Breast epithelium (tissue), 3 donors: ENCODE measurements around the gene TMEM231.

ENCODE experiments used
- POLR2A ChIP-seq: fragments of 450-650 bp; IDR thresholded peaks from one replicate; pipeline ENCODE4 v1.6.1; 2016; ENCODE audit warnings: antibody characterized with exemption, mild to moderate bottlenecking, moderate library complexity
- POLR2AphosphoS5 ChIP-seq, 3 donors: sonication (generic); formaldehyde crosslinking; IDR thresholded peaks; one replicate each; pipeline ENCODE4 v1.6.1; 2017; ENCODE audit warnings: antibody characterized with exemption in 3 of 3
- TF ChIP-seq, protein P1 (sequence below), 3 donors: fragments of 450-650 bp; IDR thresholded peaks; one replicate each; pipeline ENCODE4 v1.5.1; 2016 to 2017; ENCODE audit warnings: antibody characterized with exemption in 3 of 3, mild to moderate bottlenecking in 3 of 3, moderate library complexity in 3 of 3

DNA sequence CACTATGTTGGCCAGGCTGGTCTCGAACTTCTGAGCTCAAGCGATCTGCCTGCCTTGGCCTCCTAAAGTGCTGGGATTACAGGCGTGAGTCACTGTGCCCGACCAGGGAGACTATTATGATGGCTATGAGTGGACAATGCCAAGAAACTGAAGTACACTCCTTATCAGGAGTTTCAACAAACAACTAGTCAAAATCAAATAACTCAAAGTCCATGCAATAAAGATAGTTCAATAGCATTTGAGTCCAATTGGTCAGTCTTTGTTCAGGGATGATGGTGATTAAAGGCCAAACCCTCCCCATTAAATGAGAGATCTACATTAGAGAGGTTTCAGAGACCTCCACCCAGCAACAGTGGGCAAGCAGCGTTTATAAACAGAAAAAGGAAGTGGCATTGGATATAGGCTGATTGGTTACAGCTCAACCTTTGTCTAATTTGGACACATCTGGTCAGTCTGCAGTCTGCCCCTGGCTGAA is 28.2 kb downstream of the TMEM231 start:
- TF ChIP-seq, protein P1, sequence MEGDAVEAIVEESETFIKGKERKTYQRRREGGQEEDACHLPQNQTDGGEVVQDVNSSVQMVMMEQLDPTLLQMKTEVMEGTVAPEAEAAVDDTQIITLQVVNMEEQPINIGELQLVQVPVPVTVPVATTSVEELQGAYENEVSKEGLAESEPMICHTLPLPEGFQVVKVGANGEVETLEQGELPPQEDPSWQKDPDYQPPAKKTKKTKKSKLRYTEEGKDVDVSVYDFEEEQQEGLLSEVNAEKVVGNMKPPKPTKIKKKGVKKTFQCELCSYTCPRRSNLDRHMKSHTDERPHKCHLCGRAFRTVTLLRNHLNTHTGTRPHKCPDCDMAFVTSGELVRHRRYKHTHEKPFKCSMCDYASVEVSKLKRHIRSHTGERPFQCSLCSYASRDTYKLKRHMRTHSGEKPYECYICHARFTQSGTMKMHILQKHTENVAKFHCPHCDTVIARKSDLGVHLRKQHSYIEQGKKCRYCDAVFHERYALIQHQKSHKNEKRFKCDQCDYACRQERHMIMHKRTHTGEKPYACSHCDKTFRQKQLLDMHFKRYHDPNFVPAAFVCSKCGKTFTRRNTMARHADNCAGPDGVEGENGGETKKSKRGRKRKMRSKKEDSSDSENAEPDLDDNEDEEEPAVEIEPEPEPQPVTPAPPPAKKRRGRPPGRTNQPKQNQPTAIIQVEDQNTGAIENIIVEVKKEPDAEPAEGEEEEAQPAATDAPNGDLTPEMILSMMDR (IDR thresholded peaks at IDR 0.05): no peak
- no peak for TF ChIP-seq POLR2A
- TF ChIP-seq POLR2AphosphoS5 (IDR thresholded peaks at IDR 0.05): no peak
